ENCODE data around the gene FXYD6. TPM values are rescaled to one million over a fixed set of nuclear protein-coding genes. Genes with fewer than 3 reads are reported as not detected.

Gene FXYD6
- total and polyA plus RNA-seq, 9 of the 15 experiments (the other 6 are each of a cell fraction or from before 2014, with no cell fraction given) = 0.07 to 0.35 TPM; not detected in 7

DNA sequence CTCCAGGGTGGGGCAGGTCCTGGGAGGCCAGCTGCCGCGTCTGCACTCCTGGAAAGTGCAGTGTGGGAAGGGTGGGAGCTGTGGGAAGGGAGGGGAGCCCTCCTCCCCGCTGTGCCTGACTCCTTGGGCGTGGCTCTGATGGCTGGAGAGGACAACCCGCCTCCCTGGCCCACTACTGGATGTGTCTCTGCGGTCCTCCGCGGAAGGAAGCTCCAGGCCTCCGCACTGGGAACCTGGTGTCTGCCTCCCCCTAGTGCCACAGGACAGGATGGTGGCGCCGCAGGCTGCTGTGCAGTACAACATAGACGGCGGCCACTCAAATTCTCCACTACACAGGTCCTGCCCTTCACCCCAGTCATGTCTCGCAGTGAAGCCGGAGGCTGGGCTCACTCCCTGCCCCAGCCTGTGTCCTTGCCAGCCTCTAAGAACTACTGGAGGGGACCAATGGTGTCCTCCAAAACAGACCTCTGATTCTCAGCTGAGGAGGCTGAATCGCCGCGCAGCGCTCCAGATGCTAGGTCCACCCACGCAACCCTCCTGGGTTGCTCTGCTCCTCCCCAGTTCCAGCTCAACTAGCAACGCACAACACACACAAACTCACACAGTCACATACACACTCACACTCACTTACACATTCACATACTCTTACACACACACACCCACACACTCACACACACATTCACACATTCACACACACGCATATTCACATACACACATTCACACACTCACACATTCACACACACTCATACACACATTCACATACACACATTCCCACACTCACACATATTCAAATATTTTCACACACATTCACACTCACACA lies 67.0 kb downstream of the FXYD6 start (continued):
- peak; percentile 78; the same call in 1 of the 2 replicates for TF ChIP-seq PHB2 (IDR thresholded peaks at IDR 0.05; ENCODE audit: low read depth)
- TF ChIP-seq ZNF174 (CRISPR knock-in tag; IDR thresholded peaks at IDR 0.05) = no peak
- TF ChIP-seq, protein P1, sequence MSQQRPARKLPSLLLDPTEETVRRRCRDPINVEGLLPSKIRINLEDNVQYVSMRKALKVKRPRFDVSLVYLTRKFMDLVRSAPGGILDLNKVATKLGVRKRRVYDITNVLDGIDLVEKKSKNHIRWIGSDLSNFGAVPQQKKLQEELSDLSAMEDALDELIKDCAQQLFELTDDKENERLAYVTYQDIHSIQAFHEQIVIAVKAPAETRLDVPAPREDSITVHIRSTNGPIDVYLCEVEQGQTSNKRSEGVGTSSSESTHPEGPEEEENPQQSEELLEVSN (IDR thresholded peaks at IDR 0.05; ENCODE audit: borderline replicate concordance in 1 of 2, extremely low read depth in 1 of 2, insufficient read depth in 1 of 2, insufficient read length in 1 of 2, low read depth in 1 of 2, low read length in 1 of 2, poor library complexity in 1 of 2, severe bottlenecking in 1 of 2) = no peak
- TF ChIP-seq, protein P2, sequence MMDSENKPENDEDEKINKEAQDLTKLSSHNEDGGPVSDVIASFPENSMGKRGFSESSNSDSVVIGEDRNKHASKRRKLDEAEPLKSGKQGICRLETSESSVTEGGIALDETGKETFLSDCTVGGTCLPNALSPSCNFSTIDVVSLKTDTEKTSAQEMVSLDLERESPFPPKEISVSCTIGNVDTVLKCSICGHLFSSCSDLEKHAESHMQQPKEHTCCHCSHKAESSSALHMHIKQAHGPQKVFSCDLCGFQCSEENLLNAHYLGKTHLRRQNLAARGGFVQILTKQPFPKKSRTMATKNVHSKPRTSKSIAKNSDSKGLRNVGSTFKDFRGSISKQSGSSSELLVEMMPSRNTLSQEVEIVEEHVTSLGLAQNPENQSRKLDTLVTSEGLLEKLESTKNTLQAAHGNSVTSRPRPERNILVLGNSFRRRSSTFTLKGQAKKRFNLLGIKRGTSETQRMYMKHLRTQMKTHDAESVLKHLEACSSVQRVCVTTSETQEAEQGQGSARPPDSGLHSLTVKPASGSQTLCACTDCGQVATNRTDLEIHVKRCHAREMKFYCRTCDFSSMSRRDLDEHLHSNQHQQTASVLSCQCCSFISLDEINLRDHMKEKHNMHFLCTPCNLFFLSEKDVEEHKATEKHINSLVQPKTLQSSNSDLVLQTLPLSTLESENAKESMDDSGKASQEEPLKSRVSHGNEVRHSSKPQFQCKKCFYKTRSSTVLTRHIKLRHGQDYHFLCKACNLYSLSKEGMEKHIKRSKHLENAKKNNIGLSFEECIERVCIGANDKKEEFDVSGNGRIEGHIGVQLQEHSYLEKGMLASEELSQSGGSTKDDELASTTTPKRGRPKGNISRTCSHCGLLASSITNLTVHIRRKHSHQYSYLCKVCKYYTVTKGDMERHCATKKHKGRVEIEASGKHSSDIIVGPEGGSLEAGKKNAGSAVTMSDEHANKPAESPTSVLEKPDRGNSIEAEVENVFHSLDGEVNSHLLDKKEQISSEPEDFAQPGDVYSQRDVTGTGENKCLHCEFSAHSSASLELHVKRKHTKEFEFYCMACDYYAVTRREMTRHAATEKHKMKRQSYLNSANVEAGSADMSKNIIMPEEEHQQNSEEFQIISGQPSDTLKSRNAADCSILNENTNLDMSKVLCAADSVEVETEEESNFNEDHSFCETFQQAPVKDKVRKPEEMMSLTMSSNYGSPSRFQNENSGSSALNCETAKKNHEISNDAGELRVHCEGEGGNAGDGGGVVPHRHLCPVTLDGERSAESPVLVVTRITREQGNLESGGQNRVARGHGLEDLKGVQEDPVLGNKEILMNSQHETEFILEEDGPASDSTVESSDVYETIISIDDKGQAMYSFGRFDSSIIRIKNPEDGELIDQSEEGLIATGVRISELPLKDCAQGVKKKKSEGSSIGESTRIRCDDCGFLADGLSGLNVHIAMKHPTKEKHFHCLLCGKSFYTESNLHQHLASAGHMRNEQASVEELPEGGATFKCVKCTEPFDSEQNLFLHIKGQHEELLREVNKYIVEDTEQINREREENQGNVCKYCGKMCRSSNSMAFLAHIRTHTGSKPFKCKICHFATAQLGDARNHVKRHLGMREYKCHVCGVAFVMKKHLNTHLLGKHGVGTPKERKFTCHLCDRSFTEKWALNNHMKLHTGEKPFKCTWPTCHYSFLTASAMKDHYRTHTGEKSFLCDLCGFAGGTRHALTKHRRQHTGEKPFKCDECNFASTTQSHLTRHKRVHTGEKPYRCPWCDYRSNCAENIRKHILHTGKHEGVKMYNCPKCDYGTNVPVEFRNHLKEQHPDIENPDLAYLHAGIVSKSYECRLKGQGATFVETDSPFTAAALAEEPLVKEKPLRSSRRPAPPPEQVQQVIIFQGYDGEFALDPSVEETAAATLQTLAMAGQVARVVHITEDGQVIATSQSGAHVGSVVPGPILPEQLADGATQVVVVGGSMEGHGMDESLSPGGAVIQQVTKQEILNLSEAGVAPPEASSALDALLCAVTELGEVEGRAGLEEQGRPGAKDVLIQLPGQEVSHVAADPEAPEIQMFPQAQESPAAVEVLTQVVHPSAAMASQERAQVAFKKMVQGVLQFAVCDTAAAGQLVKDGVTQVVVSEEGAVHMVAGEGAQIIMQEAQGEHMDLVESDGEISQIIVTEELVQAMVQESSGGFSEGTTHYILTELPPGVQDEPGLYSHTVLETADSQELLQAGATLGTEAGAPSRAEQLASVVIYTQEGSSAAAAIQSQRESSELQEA (IDR thresholded peaks at IDR 0.05; ENCODE audit: low read depth) = peak; percentile 37; the same call in 1 of the 2 replicates
- no peak for TF ChIP-seq ZNF764 (CRISPR knock-in tag; IDR thresholded peaks at IDR 0.05; ENCODE audit: low read depth)
- TF ChIP-seq ZC3H4 (CRISPR knock-in tag; IDR thresholded peaks at IDR 0.05; ENCODE audit: borderline replicate concordance) = no peak
- TF ChIP-seq, protein P3, sequence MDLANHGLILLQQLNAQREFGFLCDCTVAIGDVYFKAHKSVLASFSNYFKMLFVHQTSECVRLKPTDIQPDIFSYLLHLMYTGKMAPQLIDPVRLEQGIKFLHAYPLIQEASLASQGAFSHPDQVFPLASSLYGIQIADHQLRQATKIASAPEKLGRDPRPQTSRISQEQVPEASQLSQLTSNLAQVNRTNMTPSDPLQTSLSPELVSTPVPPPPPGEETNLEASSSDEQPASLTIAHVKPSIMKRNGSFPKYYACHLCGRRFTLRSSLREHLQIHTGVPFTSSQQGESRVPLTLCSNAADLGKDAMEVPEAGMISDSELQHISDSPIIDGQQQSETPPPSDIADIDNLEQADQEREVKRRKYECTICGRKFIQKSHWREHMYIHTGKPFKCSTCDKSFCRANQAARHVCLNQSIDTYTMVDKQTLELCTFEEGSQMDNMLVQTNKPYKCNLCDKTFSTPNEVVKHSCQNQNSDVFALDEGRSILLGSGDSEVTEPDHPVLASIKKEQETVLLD (IDR thresholded peaks at IDR 0.05) = peak; percentile 76
- TF ChIP-seq ZBTB8A (IDR thresholded peaks at IDR 0.05; ENCODE audit: partially characterized antibody) = no peak
- TF ChIP-seq HNRNPK (IDR thresholded peaks at IDR 0.05; ENCODE audit: low read depth, low read length, poor library complexity, severe bottlenecking) = no peak
- no peak for TF ChIP-seq TBP (optimal IDR thresholded peaks at IDR 0.05; ENCODE audit: low read depth, low read length)
- TF ChIP-seq MCM7 (IDR thresholded peaks at IDR 0.05) = peak in 1 of 2 experiments; percentile 86; a peak in 1 of 4 replicates
- TF ChIP-seq, protein P4, sequence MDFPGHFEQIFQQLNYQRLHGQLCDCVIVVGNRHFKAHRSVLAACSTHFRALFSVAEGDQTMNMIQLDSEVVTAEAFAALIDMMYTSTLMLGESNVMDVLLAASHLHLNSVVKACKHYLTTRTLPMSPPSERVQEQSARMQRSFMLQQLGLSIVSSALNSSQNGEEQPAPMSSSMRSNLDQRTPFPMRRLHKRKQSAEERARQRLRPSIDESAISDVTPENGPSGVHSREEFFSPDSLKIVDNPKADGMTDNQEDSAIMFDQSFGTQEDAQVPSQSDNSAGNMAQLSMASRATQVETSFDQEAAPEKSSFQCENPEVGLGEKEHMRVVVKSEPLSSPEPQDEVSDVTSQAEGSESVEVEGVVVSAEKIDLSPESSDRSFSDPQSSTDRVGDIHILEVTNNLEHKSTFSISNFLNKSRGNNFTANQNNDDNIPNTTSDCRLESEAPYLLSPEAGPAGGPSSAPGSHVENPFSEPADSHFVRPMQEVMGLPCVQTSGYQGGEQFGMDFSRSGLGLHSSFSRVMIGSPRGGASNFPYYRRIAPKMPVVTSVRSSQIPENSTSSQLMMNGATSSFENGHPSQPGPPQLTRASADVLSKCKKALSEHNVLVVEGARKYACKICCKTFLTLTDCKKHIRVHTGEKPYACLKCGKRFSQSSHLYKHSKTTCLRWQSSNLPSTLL (IDR thresholded peaks at IDR 0.05) = peak; percentile 71; the same call in 1 of the 2 replicates
- TF ChIP-seq ASH1L (IDR thresholded peaks at IDR 0.05; ENCODE audit: borderline replicate concordance, low read depth, partially characterized antibody) = peak; percentile 35

Measured in K562 (cell line).